OCI-LY7 (cell line): ENCODE results near the gene ICAM5. TPM values are rescaled to one million over a fixed set of nuclear protein-coding genes. Genes with fewer than 3 reads are reported as not detected.

Experiments
- BruUV-seq: library from RNA; stranded (reverse); fragments of 400-500 nt; replicated peaks from 2 replicates; lab custom pipeline; 2021; lab: Mats Ljungman, UMichigan
- CTCF ChIA-PET: fragments of 300-600 bp; sonication (Branson Sonifier 250); formaldehyde crosslinking; loops from one replicate; lab custom pipeline; 2022; ENCODE audit warnings: antibody characterized with exemption; ENCODE audit not compliant: unreplicated experiment; lab: Charles Lee
- POLR2A ChIA-PET: fragments of 300-600 bp; sonication (Branson Sonifier 250); formaldehyde crosslinking; loops from one replicate; lab custom pipeline; 2022; ENCODE audit warnings: antibody characterized with exemption; lab: Charles Lee
- DNase-seq: peaks from one replicate; pipeline ENCODE4 v3.0.0-alpha.2; 2015; ENCODE audit warnings: low spot score
- H2AFZ ChIP-seq: fragments of 200-600 bp; sonication (generic), shearing (Covaris generic); 2 replicates; pipeline ENCODE4 v1.6.1; 2014; ENCODE audit warnings: mild to moderate bottlenecking, antibody characterized with exemption, low read length, moderate library complexity
- H3K27ac ChIP-seq: fragments of 200-600 bp; sonication (generic); 2 replicates; pipeline ENCODE4 v1.5.1; 2014; ENCODE audit warnings: mixed run types, low read depth, mild to moderate bottlenecking, moderate library complexity, low read length, inconsistent platforms; ENCODE audit not compliant: poor library complexity, severe bottlenecking
- H3K36me3 ChIP-seq: fragments of 200-600 bp; sonication (generic); 2 replicates; pipeline ENCODE4 v1.6.1; 2014; ENCODE audit warnings: mild to moderate bottlenecking, antibody characterized with exemption, low read length, moderate library complexity, mixed read lengths; ENCODE audit not compliant: insufficient read depth
- H3K4me1 ChIP-seq: fragments of 200-600 bp; sonication (generic); 2 replicates; pipeline ENCODE4 v1.5.1; 2014; ENCODE audit warnings: mild to moderate bottlenecking, low read length; ENCODE audit not compliant: insufficient read depth, poor library complexity, severe bottlenecking
- H3K4me2 ChIP-seq: fragments of 200-600 bp; sonication (generic); 2 replicates; pipeline ENCODE4 v1.6.1; 2014; ENCODE audit warnings: mild to moderate bottlenecking, low read length
- H3K4me3 ChIP-seq: fragments of 200-600 bp; sonication (generic); 2 replicates; pipeline ENCODE4 v1.5.1; 2014; ENCODE audit warnings: mild to moderate bottlenecking, low read depth, low read length; ENCODE audit not compliant: poor library complexity, severe bottlenecking
- H3K79me2 ChIP-seq: fragments of 200-600 bp; sonication (generic); 2 replicates; pipeline ENCODE4 v1.6.1; 2016; ENCODE audit warnings: low read depth, mild to moderate bottlenecking, low read length, moderate library complexity, mixed read lengths; ENCODE audit not compliant: insufficient read depth
- H3K9me2 ChIP-seq: fragments of 200-600 bp; sonication (generic); 2 replicates; pipeline ENCODE4 v1.6.1; 2016; ENCODE audit warnings: mild to moderate bottlenecking, low read length, mixed read lengths; ENCODE audit not compliant: insufficient read depth
- H3K9me3 ChIP-seq: fragments of 200-600 bp; sonication (generic); 2 replicates; pipeline ENCODE4 v1.6.1; 2014; ENCODE audit warnings: mild to moderate bottlenecking, mixed run types, low read length, mixed read lengths
- H4K20me1 ChIP-seq: fragments of 200-600 bp; sonication (generic); 2 replicates; pipeline ENCODE4 v1.6.1; 2014; ENCODE audit warnings: mild to moderate bottlenecking, antibody characterized with exemption, low read length, moderate library complexity, mixed read lengths; ENCODE audit not compliant: insufficient read depth
- CTCF ChIP-seq: fragments of 200-600 bp; sonication (generic); conservative IDR thresholded peaks from 2 replicates; pipeline ENCODE4 v1.5.1; 2014; ENCODE audit warnings: mild to moderate bottlenecking, antibody characterized with exemption, low read length, moderate library complexity, mixed read lengths
- EZH2phosphoT487 ChIP-seq: fragments of 200-600 bp; sonication (generic); IDR thresholded peaks from 2 replicates; pipeline ENCODE4 v1.6.1; 2018; ENCODE audit warnings: low read depth, borderline replicate concordance, mild to moderate bottlenecking, mixed run types, antibody characterized with exemption, low read length, moderate library complexity, mixed read lengths
- intact Hi-C: fragments of 100-400 bp; cut with micrococcal nuclease; formaldehyde crosslinking; loops from one replicate; pipeline ENCODE4 v1.10.0; 2022; ENCODE audit not compliant: unreplicated experiment
- total RNA-seq, 2 experiments: library from RNA; depleted of rRNA in 1 of 2; stranded (reverse); fragments of >200 nt in 1 of 2; shearing (Covaris generic) in 1 of 2; gene quantifications; 2 replicates each; pipeline ENCODE4 v1.2.3, GENCODE V29; 2014 to 2022

Gene ICAM5
- total RNA-seq, 2 experiments from 2014 or later, result 6.4 to 10.8 TPM

- peak overlapping the region; percentile 66 for H3K4me3 ChIP-seq
- peaks cover 31% of the 10 kb centered on the region for H3K4me1 ChIP-seq
- ChIA-PET POLR2A (interaction anchor here (0.6 to 2.4 kb wide), 3 partner anchors 64 to 655 kb away, joined by 3 to 14 read pairs (median 4); partner anchors contain the start of genes RAVER1 and TYK2), CTCF (interaction anchor here (0.5 to 0.9 kb wide), 3 partner anchors 10 to 69 kb away, joined by 3 read pairs; partner anchors contain the start of gene ICAM5)
- peak overlapping the region; percentile 86 for H3K4me2 ChIP-seq
- H2AFZ ChIP-seq, result peak overlapping the region; percentile 61; the same call in 1 of the 2 replicates
- H3K9me3 ChIP-seq, result no peaks in the 10 kb centered on the region
- no TSS peak for BruUV-seq
- intact Hi-C loops, result loop anchor here (1.0 to 2.0 kb wide), 4 partner anchors 63 to 120 kb away; partner anchors contain the start of genes RAVER1 and TYK2
- peak; percentile 82 for DNase-seq
- H3K27ac ChIP-seq, result no peak overlapping the region
- no peaks in the 10 kb centered on the region for H3K9me2 ChIP-seq
- 0 out of 2 replicates have a peak, but pooled peaks cover 5% of the 10 kb centered on the region for H3K79me2 ChIP-seq
- H4K20me1 ChIP-seq, result no peaks in the 10 kb centered on the region
- H3K36me3 ChIP-seq, result 0 out of 2 replicates have a peak, but pooled peaks cover under 1% of the 10 kb centered on the region
- TF ChIP-seq EZH2phosphoT487, result no peak
- TF ChIP-seq CTCF, result peak; percentile 94
Observed at GRCh38 chr19:10269333-10270179, 20.2 kb upstream of the ICAM5 start.

- H3K79me2 ChIP-seq, result 0 out of 2 replicates have a peak, but pooled peaks cover 5% of the 10 kb centered on the region
- no peaks in the 10 kb centered on the region for H3K9me2 ChIP-seq
- H3K4me2 ChIP-seq, result peak overlapping the region; percentile 86
- H3K4me1 ChIP-seq, result peaks cover 31% of the 10 kb centered on the region
- peak overlapping the region; percentile 75 for H3K27ac ChIP-seq
- TF ChIP-seq CTCF (no peak), EZH2phosphoT487 (no peak)
- ChIA-PET POLR2A (interaction anchor here (1.2 to 2.4 kb wide), 4 partner anchors 10 to 111 kb away, joined by 4 to 14 read pairs (median 8); partner anchors contain the start of genes ICAM5, RAVER1 and TYK2), CTCF (interaction anchor here (0.9 kb wide), 1 partner anchor 69 kb away, joined by 3 read pairs; no protein-coding TSS in a partner anchor)
- peak overlapping the region; percentile 66 for H3K4me3 ChIP-seq
- peak overlapping the region; percentile 61; the same call in 1 of the 2 replicates for H2AFZ ChIP-seq
- no peak for DNase-seq
- 0 out of 2 replicates have a peak, but pooled peaks cover 3% of the 10 kb centered on the region for H3K36me3 ChIP-seq
- intact Hi-C loops, result no loop called here
- BruUV-seq, result no TSS peak
- no peaks in the 10 kb centered on the region for H4K20me1 ChIP-seq
- H3K9me3 ChIP-seq, result no peaks in the 10 kb centered on the region
Observed at GRCh38 chr19:10270180-10270615, 19.6 kb upstream of the ICAM5 start.
